Ramos (cell line): Measurements from ENCODE around the gene ENTPD2.

Experiments
- in situ Hi-C: fragments of 300-500 bp; cut with MboI; formaldehyde crosslinking; loops from one replicate; pipeline ENCODE4 v1.14.3; 2022; ENCODE audit warnings: low sequenced_read_pairs; ENCODE audit not compliant: unreplicated experiment

The ENTPD2 gene

DNA sequence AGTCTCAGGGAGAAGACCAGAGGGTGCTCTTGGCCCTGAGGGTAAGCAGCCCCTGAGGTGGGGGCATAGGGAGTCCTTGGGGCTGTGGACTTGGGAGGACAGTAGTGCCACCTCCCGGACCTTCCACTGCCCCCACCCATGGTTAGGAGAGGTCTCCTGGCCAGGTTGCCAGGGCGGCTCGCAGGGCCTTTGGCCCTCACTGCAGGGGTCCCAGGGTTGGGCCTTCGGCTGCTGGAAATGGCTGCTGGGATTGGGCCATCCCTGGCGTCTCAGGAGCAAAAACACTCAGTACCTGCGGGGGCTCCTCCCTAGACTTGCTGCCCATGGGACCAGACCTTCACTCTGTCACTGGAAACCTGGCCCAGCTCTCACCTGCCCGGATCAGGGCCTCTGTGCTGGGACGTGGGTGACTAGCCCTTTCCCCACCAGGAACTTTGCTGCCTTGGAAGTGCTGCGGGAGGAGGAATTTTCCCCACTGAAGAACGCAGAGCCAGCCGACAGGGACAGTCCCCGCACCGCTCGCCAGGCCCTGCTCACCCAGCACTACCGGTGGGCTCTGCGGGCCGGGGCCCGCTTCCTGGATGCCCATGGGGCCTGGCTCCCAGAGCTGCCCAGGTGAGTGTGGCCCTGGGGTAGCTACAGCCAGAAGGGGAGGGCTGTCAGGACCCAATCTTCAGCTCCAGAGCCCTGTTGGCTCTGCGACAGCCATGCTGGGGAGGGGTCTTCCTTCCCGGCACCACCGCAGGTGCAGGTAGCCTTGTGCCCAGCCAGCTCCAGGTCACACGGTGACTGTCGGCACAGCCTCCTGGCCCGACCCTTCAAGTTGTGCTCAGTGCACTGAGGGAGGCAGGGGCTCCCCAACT is 26.6 kb upstream of the ENTPD2 start:
- in situ Hi-C loops, result no loop called here

DNA sequence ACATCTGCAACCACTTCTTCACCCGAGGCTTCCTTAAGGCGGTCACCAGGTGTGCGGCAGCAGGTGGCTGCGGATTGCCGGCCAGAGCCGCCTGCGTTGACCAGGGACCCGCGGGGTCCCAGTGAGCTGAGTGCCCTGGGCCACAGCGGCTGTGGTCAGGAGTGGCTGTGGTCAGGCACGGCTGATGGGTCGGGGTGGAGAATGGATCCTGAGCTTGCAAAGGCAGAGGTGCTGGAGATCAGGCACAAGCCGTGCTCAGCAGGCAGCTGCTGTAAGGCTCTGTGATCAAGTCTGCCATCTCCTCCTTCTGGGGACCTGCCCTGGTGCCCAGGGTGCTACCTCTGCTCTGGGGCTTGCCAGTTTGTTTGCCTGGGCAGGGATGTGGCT is 25.5 kb upstream of the ENTPD2 start:
- in situ Hi-C loops, result no loop called here

DNA sequence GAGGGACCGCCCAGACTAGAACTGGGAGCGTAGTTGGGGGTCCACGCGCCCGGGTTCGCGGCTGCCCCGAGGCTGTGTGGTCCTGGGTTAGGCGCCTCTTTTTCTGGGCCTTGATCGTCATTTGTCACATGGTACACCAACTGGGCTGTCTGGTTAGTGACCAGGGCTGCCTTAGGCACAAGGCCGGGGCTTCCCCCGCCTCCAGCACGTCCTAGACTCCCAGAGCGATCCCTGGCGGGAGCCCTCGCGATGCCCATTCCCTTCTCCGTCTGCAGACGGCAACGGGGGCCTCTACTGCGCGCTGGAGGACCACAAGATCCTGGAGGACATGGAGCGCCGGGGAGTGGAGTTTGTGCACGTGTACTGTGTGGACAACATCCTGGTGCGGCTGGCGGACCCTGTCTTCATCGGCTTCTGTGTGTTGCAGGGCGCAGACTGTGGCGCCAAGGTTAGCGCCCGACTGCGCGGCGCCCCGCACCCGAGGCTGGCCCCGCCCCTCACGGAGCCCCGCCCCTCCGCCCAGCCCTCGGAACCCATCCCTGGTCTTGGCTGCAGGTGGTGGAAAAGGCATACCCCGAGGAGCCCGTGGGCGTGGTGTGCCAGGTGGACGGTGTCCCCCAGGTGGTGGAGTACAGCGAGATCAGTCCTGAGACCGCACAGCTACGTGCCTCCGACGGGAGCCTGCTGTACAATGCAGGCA is 25.0 kb upstream of the ENTPD2 start:
- in situ Hi-C loops, result no loop called here

DNA sequence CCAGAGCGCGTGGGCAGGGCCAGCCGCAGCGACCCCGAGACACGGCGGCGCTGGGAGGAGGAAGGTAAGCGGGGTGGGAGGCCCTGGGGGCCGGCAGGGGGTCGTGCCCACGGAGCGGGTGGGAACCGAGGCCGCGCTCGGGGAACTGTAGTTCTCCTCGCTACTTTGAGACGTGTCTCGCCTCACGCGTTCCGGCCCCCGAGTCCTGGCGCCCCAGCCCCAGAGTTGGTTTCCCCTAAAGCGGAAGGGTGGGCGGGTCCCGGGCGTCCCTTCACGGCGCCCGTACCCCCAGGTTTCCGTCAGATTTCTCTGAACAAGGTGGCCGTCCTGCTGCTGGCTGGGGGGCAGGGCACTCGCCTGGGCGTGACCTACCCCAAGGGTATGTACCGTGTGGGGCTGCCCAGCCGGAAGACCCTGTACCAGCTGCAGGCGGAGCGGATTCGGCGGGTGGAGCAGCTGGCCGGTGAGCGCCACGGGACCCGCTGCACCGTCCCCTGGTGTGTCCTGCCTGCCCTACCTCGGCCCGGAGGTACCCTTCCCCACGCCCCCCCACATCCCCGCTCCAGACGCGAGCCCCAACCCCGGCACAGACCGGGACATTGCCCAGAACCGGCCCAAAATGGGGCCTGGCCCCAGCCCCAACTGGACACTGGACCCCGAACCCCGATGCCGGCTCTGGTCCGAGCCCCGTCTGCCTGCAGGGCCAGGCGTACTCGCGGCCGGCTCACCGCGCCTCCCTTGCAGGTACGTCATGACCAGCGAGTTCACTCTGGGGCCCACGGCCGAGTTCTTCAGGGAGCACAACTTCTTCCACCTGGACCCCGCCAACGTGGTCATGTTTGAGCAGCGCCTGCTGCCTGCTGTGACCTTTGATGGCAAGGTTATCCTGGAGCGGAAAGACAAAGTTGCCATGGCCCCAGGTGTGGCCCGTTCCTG is 24.2 kb upstream of the ENTPD2 start:
- in situ Hi-C loops, result no loop called here

DNA sequence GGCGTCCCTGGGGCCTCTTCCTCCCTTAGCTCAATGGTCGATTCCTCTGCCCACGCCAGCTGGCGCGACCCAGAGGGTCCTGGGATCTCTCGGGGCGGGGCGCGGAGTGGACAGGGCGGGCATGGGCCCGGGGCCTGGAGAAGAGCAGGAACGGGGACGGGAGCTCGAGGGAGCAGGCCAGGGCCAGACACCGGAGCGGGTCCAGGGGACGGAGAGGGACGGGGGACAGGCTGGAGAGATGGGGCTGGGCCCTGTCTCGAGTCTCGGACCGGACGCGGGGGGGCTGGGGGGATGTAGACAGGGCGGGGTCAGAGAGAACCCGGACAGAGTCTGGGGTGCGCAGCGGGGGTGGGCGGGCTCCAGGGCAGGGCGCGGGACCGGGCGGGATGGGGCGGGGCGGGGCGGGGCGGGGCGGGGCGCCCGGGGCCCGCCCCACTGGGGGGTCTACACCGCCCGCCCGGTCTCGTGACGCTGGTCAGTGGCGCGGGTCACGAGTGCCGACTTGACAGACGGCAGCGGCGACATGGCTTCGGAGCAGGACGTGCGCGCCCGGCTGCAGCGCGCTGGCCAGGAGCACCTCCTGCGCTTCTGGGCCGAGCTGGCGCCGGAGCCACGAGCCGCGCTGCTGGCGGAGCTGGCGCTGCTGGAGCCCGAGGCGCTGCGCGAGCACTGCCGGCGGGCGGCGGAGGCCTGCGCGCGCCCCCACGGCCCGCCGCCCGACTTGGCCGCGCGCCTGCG is 23.3 kb upstream of the ENTPD2 start, which contains the start of gene UAP1L1:
Gene UAP1L1, plus strand, starts transcription at position 508 of the 738 bp plus-strand sequence. Its CDS starts 16 bp downstream, at position 524.
- in situ Hi-C loops, result no loop called here

DNA sequence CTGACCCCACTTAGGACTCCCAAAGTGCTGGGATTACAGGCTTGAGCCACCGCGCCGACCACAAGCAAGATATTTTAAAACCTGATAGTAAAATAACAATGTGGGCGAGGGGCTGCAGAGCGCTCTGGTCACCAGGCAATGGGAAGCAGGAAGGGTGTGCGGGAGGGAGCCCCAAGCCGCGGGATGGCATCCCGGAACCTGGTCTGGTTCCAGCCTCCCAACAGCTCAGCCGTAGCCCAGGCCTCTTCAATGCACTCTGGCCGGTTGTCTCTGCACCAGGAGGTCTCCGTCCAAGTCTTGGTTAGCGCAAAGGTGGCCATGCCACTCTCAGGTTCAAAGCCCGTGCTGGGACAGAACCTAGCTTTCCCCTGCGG is 22.8 kb upstream of the ENTPD2 start:
- in situ Hi-C loops, result no loop called here

DNA sequence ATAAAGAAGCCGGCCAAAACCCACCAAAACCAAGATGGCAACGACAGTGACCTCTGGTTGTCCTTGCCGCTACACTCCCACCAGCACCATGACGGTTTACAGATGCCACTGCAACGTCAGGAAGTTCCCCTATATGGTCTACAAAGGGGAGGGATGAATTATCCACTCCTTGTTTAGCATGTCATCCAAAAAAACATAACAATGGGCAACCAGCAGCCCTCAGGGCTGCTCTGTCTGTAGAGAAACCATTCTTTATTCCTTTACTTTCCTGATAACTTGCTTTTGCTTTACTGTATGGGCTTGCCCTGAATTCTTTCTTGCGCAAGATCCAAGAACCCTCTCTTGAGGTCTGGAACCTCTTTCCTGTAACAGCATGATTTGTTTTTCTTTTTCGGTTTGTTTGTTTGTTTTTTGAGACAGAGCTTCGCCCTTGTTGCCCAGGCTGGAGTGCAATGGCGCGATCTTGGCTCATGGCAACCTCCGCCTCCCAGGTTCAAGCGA is 21.5 kb upstream of the ENTPD2 start:
- in situ Hi-C loops, result no loop called here

DNA sequence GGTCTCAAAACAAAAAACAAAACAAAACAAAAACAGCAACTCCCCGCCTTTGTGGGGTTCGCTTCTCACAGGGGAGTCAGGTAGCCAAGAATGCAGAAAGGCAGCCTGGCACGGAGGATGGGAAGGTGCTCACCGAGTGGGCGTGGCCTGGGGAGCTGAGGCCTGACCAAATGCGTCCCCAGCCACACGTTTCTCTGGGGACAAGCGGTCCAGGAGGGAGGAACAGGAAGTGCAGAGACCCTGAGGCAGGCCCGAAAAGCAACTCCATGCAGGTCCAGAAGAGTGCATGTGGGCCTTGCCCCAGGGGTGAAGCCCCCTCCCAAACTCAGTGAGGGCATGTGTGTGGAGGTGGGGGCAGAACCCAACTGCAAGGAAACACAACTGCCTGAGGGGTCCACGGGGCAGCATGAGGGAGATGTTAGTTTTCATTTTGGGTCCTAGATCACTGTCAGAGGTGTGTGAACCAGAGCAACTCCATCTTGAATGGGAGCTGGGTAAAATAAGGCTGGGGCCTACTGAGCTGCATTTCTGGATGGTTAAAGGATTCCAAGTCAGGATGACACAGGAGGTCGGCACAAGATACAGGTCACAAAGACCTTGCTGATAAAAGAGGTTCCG is 20.9 kb upstream of the ENTPD2 start:
- in situ Hi-C loops, result loop anchor here (25.0 kb wide), 1 partner anchor 363 kb away; the partner anchor contains the start of gene ENTPD8

DNA sequence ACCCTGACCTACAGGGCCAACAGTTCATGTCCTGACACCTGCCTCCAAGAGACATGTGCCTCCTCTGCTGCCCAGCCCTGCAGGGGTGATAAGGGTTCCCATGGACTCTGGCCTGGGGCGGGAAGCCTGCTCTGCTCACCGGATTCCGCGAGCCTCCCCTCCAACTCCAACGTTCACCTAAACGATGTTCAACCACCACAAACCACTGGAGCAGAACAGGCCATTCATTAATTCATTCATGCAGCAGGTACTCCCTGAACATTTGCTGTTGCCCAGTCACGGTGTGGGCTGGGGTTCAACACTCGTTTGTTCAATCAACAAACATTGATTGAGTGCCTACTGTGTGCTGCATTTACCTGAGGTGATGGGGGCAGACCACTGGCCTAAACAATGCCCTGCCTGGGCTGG is 20.1 kb upstream of the ENTPD2 start:
- in situ Hi-C loops, result loop anchor here (25.0 kb wide), 1 partner anchor 363 kb away; the partner anchor contains the start of gene ENTPD8

DNA sequence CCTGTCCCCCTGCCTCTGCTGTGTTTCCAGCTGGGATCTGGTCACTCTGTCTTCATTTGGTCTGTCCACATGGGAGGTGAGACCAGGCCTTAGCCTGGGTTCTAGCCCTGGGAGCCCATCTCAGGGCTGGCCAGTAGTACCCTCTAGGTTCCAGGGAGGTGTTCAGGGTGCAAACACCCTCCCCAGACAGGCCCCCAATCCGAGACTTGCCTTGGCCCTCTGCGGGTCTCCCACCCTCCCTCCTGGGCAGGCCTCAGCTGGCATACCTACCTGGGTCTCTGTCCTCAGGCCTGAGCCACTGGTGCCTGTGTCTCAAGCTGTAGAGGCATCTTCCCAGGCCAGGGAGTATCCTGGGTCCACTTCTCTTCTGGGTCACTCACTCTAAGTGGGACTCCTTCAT is 17.4 kb upstream of the ENTPD2 start:
- in situ Hi-C loops, result loop anchor here (25.0 kb wide), 1 partner anchor 366 kb away; the partner anchor contains the start of gene ENTPD8

DNA sequence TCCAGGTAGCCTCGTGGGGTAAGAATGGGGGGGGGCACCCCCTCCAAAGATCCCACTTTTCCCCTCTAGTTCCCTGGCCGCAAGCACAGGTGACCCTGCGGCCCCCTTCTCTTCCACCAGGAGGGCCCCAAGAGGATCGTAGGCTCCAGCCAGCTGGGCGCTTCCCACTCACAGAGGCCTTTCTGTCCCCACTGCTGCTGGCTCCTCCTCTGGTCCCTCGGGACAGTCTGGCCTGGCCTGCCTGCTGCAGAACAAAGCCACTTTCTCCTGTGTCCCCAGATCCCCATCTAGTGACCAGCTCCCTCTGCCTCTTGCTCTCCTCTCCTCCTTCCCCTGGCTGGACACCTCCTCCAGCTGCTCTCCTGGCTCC is 17.0 kb upstream of the ENTPD2 start:
- in situ Hi-C loops, result loop anchor here (25.0 kb wide), 1 partner anchor 366 kb away; the partner anchor contains the start of gene ENTPD8

DNA sequence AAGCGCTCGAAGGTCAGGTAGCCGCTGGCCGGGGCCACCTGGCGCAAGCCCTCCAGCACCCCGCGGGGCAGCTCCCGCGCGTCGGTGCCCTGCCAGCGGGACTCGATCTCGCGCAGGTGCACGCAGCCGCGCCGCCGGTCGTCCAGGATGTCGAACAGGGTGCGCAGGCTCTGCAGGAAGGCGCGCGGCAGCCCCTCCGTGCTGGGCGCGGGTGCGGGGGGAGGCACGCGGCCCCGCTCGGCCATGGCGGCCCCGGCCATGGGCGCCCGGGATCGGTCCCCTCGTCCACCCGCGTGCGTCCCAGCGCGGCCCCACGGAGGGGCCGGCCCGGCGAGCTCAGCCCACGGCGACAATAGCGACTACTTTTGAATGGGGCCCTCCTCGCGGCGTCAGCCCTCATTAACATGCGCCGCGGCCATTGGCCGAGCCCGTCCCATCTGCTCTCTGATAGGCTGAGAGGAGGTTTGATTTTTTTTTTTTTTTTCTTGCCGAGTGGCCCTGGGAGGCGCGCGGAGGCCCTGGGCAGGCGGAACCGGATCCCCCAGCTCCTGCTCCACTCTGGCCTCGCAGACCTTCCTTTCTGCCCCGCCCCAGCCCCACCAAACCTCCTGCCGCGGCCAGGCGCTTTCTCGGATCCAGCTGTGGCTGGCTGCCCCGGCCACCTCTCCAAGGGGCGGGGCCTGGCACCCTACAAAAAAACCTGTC is 16.5 kb upstream of the ENTPD2 start, which contains the start of gene SAPCD2:
Gene SAPCD2, minus strand, starts transcription at position 357 of the 705 bp plus-strand sequence. Its CDS starts 97 bp downstream, at position 260.
- in situ Hi-C loops, result loop anchor here (25.0 kb wide), 1 partner anchor 367 kb away; the partner anchor contains the start of gene ENTPD8

DNA sequence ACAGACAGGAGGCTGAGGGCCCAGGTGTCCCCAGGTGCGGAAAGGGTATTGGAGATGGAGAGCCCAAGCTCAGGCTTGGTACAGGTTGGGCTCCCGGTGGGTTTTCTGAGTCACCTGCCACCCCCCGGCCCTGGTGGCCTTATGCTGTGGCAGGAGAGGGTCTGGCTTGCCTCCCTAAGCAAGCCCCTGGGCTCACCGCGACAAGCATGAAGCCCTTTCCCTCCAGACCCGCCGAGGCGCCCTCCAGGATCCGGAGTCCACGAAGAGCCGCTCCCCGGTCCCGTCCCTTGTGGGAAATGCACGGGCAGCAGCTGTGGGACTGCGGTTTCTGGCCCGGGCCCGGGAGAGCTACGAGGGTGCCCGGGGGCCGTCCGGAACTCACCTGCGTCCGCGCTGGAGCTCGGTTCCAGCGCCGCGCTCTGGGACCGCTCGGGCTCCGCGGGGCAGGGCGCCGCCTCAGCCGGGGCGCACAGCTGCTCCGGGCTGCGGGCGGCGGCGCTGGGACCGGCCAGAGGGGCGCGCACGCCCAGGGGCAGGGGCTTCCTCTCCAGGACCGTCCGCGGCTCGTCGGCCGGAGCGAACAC is 15.7 kb upstream of the ENTPD2 start:
- in situ Hi-C loops, result loop anchor here (25.0 kb wide), 1 partner anchor 368 kb away; the partner anchor contains the start of gene ENTPD8

DNA sequence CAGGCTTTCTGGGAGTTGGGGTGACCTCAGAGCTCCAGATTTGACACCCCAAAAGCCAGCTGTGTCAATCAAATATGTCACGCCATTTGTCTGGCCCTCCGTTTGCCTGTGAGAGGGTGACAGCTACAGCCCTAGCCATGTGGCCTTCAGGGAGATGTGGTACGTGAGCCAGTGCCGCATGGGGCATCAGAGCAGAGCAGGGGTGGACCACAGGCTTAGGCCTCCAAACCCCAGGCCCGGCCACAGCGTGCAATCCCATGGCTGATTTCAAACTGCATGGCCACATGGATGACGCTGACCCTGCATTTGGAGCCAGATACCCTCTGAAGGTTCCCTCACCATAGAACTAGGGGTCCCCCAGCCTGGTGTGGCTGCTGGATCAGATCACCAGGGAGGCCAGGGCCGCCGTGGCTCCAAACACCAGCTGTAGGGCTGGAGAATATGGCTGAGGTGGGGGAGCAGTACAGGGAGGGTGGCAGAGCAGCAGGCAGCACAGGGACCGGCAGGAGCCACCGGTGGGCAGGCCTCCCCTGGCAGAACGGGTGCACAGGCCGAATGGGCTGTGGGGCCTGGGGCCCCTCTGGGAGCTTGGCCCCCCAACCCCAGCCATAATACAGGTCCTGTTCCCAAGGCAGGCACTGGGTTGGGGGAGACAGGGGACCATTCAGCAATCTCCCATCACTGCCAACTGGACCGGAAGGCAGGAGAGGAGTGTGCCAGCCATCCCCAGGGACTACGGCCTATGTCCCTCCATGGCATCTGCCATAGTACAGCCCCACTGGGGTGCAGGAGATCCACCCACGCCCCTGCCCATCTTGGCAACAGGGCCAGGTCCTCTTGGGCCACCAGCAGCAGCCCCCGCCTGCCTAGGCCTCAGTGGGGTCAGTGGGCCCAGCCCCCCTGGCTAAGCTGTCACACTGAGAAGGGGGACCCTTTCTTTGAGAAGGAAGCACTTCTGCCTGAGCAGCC is 15.0 kb upstream of the ENTPD2 start:
- in situ Hi-C loops, result loop anchor here (25.0 kb wide), 1 partner anchor 368 kb away; the partner anchor contains the start of gene ENTPD8

DNA sequence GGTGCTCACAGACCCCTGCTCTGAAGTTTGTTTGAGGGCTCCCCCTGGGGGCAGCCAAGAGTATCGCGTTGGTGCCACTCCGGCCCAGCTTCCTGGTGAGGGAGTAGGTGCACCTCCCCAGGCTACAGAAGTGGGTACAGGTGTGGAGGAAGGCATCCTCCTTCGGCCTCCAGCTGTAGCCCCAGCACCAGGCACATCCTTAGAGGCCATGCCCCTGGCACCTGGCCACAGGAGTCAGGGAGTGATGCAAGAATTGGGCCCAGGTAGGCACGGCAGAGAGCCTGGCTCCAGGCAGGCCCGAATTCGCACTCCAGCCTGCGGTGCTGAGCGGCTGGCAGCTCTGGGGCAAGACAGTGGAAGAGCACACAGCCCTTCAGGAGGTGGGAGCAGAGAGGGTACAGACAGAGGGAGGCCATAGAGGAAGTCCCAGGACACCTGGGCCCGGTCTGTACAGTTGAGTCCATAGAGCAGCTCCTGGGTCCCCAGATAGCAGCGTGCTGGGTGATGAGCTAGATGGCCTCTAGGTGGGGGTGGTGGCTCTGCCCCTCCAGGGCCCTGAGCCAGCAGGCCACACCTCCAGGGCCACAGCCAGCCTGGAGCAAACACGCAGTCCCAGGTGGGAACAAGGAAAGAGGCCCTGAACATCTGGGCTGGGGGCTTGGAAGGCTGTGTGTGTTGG is 14.1 kb upstream of the ENTPD2 start:
- in situ Hi-C loops, result loop anchor here (25.0 kb wide), 1 partner anchor 369 kb away; the partner anchor contains the start of gene ENTPD8
